GM19438 (cell line): Measurements from ENCODE around the gene WDR81.

Experiments used
- ATAC-seq: cut with Tn5 transposase; IDR thresholded peaks from one replicate; pipeline ENCODE4 v1.9.1; 2021; ENCODE audit warnings: low read depth; ENCODE audit not compliant: unreplicated experiment

Gene WDR81

DNA sequence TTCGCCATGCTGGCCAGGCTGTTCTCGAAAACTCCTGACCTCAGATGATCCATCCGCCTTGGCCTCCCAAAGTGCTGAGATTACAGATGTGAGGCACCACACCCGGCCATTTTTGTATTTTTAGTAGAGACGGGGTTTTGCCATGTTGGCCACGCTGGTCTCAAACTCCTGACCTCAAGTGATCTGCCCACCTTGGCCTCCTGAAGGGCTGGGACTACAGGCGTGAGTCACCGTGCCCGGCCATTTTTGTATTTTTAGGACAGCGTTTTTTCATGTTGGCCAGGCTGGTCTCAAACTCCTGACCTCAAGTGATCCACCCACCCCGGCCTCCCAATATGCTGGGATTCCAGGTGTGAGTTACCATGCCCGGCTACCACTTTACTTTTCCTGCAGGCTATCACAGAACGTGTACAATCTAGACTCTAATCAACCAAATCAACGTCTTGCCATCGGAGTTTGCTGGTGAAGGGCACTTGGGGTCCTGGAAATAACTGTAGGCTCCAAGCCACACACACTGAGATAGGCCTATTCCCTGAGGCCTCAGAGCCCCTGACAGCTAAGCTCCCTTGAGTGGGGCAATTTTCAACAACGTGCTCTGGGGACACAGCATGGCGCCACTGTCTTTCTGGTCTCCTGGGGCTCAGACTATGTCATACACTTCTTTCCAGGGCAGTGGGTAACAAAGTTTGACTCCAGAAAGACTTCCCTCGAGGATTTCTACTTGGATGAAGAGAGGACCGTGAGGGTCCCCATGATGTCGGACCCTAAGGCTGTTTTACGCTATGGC, 50.1 kb downstream of the WDR81 start:
- ATAC-seq, result no peak

DNA sequence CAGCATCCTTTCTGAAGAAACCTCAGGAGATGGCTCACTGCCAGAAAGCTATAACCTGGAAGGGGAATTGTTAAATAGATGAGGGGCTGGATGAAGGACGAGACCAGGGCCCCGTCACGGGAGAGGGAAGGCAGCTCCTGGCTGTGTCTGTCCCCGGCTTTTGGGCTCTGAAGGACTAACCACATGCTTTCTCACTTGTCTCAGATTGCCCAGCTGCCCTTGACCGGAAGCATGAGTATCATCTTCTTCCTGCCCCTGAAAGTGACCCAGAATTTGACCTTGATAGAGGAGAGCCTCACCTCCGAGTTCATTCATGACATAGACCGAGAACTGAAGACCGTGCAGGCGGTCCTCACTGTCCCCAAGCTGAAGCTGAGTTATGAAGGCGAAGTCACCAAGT, 51.8 kb downstream of the WDR81 start:
- no peak for ATAC-seq

DNA sequence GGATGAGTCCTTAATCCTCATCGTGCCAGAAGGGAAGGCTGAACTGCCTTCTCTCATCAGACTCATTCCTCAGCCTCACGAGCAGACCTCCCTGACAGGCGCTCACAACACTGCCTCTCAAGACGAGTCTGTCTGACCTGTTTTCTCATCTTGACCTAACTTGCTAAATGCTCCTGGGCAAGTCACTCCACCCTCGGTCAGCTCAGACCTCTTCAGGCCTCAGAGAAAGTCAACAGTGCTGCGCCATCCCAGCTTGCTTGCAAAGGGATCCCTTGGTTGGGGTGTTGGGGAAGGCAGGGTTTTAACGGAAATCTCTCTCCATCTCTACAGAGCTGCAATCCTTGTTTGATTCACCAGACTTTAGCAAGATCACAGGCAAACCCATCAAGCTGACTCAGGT, 52.4 kb downstream of the WDR81 start:
- no peak for ATAC-seq

DNA sequence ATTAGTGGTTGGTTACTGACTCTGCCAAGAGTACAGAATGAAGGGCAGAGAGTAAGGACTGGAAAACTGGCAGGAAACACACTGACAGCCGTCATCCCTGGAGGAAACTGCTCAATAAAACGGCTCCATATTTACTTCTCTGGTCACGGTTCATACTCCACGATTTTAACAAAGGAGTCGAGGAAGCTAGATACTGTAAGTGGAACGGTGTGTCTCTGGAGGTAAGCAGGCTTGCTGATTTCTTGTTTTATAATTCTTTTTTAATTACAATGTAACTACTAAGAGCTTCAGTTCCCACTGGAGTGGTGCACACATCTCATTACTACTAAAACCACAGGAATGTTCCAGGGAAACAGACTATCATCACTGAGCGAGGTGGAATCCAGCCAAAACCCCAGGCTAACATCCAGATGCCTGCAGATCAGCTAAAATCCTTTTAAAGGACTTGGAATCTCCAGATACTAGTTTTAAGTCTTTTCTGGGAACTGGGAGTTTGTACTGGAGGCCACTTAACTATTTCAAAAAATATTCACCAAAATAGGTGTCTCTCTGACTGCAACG, 55.1 kb downstream of the WDR81 start:
- no peak for ATAC-seq

DNA sequence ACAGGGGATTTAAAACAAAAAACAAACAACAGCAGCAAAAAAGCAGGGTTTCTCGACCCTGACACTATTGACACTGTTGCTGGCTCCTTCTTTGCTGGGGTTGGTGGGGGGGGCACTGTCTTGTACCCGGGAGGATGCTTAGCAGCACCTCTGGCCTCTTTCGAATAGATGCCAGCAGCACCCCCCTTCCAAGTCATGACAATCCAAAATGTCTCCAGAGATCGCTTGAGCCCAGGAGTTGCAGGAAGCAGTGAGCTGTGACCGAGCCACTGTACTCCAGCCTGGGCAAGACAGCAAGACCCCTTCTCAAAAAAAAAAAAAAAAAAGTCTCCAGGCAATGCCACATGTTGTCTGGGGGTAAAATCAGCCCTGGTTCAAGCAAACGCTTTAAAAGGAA, 57.7 kb downstream of the WDR81 start:
- no peak for ATAC-seq

DNA sequence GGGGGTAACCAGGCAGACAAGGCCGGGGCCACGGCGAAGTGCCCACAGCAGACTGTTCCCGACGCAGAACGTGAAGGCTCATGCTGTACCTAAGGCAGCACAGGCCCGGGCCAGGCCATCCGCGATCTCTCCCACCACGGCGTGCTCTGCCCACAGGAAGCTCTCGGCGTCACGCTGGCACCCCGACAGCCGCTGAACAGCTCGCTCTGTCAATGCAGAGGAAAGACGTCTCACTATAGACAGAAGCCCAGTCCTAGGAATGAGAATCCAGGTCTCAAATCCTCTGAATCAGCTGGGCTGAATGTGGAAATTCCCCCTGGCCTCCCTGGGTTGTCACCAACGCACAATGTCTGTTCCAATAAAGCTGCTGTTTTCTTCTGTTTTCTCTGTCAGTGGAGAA, 58.8 kb downstream of the WDR81 start:
- no peak for ATAC-seq

DNA sequence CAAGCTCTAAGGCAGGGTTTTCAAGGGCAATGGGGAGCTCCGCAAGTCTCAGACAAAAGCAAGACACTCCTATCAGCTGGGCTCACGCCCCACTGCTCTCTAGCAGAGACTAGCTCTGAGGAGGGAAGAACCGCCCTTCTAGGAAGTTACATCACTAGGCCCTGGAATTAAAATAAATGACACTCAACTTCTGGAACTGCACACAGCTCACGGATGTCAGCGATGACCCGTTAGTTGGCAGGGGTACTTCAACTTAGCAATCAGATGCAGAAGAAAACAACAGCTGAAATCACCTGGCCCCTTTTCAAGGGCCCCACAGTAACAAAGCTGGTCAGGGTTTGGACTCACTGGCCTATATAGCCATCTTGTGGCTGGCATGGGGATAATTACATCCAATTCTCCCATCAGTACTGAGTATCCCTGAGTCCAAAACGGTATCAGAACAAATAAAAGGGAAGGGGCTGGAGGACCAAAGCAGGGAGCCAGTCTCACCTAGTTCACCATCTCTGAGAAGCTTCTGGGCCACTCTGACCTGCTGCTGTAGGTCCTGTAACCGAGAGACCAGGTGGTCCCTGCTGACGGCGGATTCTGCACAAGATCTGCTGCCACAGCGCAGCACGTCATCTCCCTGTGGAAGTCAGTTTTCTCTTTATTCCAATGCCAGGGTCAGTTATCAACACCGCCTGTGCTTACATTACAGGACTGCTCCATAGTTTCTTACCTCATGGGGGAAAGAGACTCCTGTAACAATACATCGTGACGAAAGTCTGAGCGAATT, 59.5 kb downstream of the WDR81 start:
- ATAC-seq, result no peak

DNA sequence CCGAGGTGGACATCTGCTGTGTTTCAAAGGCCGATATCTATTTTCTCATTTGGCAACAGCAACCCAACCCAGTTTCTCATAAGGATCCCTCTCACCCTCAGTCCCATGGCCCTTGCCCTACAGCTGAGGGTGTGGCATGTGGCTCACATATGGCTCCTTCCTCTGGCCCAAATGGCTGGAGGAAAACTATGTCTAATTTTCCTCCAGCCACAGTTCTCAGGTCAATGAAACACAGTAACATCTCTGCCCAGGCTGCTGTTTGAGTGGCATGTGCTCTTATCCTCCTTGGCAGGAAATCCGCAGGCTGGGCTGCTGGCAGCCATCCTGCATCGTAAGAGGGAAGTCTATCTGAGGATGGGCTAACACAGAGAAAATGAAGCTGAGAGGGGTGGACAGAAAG, 61.4 kb downstream of the WDR81 start:
- no peak for ATAC-seq

DNA sequence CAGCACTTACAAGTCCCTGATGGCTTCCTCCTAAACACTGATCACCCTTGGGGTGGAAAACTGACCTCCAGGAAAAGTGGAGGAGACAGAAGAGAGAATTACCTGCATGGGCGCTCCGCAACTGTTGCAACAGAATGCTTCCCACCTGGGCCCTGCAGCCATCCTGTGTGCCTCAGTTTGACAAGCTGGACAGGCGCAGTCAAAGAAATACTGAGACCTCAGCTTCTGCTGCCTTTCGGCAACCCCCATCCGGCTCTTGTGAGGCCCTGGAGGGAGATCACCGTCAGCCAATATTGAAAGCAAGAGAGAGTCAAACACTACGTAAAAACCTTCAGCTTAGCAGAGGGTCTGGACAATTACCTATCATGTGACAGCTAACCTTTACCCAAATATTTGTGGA, 62.2 kb downstream of the WDR81 start:
- no peak for ATAC-seq

DNA sequence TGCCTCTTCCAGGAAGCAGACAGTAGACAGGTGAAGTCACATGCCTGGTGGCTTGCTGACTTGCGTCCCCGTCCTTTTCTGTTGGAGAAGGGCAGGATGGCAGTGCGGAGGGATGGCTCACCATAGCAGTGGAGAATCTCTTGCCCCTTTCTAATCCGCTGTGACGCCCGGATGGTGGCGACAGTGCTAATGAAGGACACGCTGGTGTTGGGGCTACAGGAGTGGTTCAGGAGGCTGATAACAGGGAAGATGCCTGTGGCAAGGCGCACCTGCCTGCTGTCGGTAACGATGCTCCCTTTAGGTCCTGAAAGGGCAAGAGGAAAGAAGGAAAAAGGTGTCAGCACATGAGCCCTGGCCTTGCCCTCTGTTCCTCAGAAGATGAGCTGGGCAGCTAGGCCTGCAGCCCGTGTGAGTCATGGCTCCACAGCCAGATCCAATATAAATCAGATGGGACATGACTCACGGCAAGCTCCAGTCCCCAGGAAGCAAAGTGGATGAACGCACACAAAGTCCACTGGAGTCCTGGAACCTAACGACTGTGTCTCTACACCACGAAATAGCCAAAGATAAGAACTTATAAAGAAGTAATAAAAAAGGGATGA, 62.9 kb downstream of the WDR81 start:
- no peak for ATAC-seq
